MV-4-11 (cell line): Measurements from ENCODE around the gene DOC2A.
A peak's percentile ranks its signal among the peaks of the same experiment; 100 is the strongest.

ENCODE experiments used
- DNase-seq: peaks from one replicate; lab custom pipeline; 2025; lab: John Stamatoyannopoulos, UW

DOC2A gene

GRCh38 chr16:30005341-30006094 lies 5.3 kb downstream of the DOC2A start:
- peak; percentile 27 for DNase-seq

GRCh38 chr16:30004811-30005242 lies 6.0 kb downstream of the DOC2A start:
- DNase-seq: no peak

- no peak for DNase-seq
Observed at GRCh38 chr16:30004424-30004776, 6.4 kb downstream of the DOC2A start.

- no peak for DNase-seq
Observed at GRCh38 chr16:30003670-30004423, 7.0 kb downstream of the DOC2A start.

- DNase-seq: no peak
Observed at GRCh38 chr16:30002614-30003346, 8.0 kb downstream of the DOC2A start.

- no peak for DNase-seq
Observed at GRCh38 chr16:30000735-30001631, 9.8 kb downstream of the DOC2A start.

- no peak for DNase-seq
Observed at GRCh38 chr16:29999605-30000004, 11.2 kb downstream of the DOC2A start.

GRCh38 chr16:29996766-29997250 lies 14.0 kb downstream of the DOC2A start:
- no peak for DNase-seq

- peak; percentile 96 for DNase-seq
Observed at GRCh38 chr16:29995911-29996765, 14.7 kb downstream of the DOC2A start, which contains the start of gene INO80E. Gene INO80E (plus strand): TSS chr16:29996241. CDS start chr16:29996311, 70 bp downstream.

GRCh38 chr16:29995324-29995910 lies 15.4 kb downstream of the DOC2A start, which contains the start of gene HIRIP3:
Gene HIRIP3 (minus strand): TSS chr16:29995617. CDS start chr16:29995605, 12 bp downstream.
- DNase-seq: peak; percentile 80

- DNase-seq: no peak
Observed at GRCh38 chr16:29994600-29995323, 16.1 kb downstream of the DOC2A start.

- DNase-seq: no peak
Observed at GRCh38 chr16:29993903-29994599, 16.8 kb downstream of the DOC2A start.

- no peak for DNase-seq
Observed at GRCh38 chr16:29993191-29993902, 17.5 kb downstream of the DOC2A start.

- DNase-seq: no peak
Observed at GRCh38 chr16:29992344-29992967, 18.4 kb downstream of the DOC2A start.

GRCh38 chr16:29991571-29991904 lies 19.3 kb downstream of the DOC2A start:
- no peak for DNase-seq

GRCh38 chr16:29990883-29991570 lies 19.8 kb downstream of the DOC2A start:
- no peak for DNase-seq

- DNase-seq: no peak
Observed at GRCh38 chr16:29990034-29990433, 20.8 kb downstream of the DOC2A start.
